HG02870 (cell line): ENCODE data around the gene IGBP1.
"Not testable (repeated sequence)": the region's sequence is repeated elsewhere in the genome, so short reads cannot be mapped to it uniquely, and the experiment has no call there.

ENCODE experiments used
- ATAC-seq: cut with Tn5 transposase; IDR thresholded peaks from one replicate; pipeline ENCODE4 v1.9.1; 2021; ENCODE audit warnings: mild to moderate bottlenecking, moderate library complexity; ENCODE audit not compliant: unreplicated experiment

Gene IGBP1

DNA sequence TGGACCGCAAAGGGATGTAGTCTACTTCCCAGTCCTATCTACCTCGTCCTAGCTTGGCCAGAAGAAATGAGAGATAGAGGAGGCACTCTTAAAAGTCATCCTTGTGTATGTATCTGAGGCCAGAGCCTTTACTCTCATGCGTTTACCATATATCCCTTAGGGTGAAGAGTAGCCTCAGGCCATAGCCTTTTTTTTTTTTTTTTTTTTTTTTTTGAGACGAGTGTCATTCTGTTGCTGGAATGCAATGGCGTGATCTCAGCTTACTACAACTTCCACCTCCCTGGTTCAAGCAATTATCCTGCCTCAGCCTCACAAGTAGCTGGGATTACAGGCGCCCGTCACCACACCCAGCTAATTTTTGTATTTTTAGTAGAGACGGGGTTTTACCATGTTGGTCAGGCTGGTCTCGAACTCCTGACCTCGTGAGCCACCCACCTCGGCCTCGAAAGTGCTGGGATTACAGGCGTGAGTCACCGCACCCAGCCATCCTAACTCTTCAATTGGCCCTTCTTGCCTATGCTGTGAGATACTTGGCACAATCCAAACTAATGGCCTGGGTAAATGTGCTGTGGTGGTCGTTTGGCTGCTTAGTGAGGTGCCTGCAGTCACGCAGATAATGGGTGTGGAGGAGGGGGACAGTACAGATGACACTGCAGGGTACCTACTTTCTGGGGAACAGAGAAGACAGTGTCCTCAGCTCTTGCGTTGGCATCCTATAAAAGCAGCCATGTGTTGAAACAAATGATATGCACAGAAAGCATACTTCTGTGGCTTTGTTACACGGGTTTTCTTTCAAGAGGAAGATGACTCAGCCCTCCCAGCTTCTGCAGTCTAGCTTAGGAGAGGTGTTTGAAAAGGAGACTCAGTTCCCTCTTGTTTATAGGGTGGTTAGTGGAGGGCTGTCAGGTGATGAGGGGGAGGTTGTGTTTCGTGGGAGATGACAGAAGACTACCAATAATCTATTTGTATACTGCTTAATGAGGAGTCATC, 33.6 kb downstream of the IGBP1 start:
- ATAC-seq = no peak

DNA sequence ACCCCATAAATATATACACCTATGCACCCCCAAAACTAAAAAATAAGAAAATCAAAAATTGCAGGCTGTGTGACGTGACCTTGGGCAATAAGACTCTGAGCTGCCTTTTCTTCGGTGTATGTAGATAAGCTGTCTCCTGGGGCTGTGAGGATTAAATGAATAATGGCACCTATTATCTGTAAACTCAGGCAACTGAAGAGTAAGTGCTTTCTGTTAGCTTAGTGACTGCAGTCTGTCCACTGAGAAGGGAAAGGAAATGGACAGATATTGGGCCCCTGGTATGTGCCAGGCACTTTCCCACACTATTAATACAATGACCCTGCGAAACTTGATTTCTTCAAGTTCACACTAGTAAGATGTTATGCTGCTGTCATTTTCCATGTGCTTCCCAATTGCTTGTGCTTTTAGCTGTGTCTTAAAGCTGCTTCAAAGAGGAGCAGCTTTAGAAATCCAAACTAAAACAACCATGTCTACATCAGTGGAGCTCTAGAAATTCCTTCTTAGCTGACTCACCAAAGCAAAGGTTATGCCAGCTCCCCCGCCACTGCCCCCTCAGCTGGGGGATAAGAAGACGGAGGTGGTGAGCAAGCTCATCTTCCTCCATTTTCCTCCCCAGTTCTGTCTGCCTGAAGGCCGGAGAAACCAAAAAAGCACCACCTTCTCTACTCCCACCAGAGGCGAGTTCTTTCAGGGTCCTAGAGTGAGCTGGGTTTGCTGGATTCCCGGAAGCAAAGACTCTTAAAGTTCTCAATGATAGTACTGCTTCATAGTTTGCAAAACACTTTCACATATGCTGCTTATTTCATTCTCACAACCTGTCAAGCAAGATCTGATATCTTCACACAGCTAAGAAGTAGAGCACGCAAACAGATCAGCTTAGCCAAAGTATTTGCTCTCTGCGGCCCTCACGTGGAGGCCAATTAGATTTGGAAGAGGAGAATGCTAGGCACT, 35.3 kb downstream of the IGBP1 start:
- no peak for ATAC-seq

DNA sequence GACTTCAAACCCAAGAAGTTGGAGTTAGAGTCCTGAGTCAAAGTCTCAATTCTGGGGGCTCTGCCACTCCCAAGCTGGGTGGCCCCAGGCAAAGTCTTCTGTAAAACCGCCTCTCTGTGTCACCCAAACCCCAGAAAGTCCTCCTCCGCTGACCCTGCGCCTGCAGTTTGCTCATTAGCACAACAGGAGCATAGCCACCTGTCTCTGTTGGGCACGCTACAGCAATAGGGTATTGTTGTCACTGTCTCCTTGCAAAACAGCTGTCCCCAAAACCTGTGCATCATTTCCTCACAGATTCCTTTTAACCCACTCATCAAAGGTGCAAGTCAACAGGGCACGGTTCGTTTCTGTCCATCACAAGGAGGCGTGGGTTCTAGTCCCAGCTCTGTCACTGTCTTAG, 36.0 kb downstream of the IGBP1 start:
- ATAC-seq = no peak

DNA sequence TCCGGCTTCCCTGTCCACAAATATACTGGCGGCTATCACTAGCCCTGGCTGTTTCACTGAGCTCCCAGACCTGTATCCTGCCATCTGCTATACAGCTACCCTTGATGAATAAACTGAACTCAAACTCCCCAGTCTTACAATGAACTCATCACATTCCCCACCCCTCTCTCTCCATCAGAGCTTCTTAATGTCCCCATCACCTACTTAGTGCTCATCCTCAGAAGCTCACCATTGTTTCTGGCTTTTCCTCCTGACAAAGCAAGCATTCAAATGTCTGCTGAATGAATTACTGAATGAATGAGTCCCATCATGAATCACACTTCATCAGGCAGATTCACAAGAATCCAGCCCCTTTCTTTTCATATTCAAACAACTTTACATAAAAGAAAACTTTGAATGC, 38.4 kb downstream of the IGBP1 start:
- no peak for ATAC-seq

DNA sequence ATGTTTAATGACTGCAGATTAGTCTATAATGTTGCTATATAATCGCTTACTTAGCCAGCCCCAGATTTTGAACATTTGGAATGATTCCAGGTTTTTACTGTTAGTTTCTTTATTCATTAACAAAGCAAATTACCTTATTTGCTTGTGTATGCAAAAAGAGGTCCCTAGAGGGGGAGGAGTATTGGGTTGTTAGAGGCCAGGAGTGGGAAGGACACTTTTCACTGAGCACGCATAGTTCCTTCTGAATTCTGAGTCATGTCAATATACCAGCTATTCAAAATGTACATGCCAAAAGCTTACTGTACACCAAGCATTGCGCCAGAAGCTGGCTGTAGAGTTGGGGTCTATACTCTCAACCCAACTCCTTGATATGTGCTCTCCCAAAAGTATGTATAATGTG, 39.0 kb downstream of the IGBP1 start:
- no peak for ATAC-seq

DNA sequence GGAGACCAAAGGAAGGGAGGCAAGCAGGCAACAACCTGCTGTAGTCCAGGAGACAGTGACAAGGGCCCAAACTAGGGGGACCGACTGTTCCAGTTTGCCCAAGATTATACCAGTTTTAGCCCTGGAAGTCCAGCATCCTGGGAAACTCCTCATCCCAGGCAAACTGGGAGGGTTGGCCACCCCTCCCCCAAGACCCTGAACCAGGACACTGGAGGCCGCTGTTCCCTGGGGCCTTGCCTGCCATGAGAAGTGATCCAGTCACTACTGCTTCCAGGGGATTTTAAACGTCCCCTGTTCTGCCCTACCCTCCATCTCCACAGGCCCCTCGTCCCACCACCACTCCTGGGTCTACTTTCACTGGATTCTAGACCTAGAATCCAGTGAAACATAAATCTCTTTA, 39.7 kb downstream of the IGBP1 start:
- ATAC-seq = no peak

DNA sequence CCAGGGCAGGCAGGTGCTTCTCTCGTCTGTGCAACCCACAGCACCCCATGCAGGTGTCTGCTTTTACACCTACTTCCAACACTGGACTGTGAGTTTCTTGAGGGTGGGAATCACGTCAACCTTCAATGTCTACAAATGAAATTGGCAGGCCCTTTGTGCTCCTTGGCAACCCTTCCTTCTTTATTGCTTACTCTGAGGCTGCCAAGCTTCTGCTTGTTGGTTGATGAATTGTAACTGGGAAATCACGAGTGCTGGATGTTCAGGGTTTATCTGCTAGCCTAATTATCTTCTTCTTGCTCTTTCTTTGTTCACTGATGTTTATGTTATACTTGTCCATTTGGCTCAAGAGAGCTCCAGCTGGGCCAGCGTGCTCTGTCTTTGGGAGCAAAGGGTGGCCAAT, 41.5 kb downstream of the IGBP1 start:
- no peak for ATAC-seq

DNA sequence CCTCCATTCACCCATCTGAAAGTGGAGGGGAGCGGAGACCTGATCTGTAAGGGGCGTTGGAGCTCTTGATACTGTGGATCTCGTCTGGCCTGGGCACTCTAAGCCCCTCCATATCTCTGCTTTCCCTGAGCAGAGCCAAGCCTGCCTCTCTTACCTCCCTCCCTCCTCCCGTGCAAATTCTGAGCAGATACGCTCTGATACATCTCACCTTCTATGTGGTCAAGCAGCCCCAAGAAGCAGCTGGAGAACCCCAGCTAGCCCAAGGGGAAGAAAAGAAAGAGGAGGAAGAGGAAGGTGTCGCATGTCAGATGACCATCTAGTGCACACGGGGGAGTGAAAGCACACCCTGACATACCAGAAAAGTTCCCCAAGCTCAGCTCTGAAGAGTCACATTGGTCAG, 42.1 kb downstream of the IGBP1 start:
- no peak for ATAC-seq

DNA sequence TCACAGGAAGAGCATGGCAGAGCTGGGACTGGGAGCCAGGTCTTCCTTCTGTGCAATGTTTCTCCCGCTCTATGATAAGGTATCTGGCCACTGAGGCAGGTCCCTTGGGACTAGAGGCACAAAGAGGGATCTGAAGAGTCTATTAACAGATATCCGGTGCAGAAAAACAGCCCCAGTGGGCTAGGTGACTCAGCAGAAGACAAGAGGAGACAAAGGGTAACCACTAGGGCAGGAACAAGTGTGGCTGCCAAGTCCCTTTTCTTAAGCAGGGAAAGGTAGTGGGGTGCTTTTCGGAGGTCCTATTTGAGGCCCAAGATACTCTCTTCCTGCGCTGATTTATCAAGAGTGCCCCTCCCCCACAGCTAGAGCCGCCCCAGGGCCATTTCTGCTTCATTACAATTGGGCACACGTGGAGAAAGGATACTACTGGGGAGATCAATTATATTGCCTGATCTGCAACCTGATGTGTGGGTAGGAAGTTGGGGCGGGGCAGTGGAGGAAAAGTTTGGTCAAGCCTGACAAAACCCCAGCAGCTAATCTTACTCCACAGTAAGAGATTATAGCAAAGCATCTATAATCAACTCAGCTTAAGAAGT, 43.8 kb downstream of the IGBP1 start, which contains the start of gene DGAT2L6:
TSS of gene DGAT2L6 (plus strand) at position 546 of the 596 bp plus-strand sequence. CDS start 100 bp downstream, outside the sequence.
- no peak for ATAC-seq

DNA sequence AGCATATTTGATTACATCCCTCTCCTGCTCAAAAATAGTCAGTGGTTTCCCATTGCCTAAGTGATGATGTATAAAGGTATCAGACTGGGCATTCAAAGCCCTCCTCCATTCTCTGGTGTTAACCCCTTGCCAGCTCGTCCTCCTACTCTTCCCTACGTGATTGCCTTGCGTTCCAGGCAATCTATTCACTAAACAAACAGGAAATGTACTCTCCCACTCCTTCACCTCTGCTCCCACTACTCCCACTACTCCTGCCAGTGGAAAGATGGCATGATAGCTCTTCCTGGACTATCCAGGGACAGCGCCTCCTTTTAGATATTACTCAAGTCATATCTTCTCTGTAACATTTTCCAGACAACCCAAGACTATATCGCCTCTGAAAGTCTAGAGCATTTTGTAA, 49.8 kb downstream of the IGBP1 start:
- no peak for ATAC-seq

DNA sequence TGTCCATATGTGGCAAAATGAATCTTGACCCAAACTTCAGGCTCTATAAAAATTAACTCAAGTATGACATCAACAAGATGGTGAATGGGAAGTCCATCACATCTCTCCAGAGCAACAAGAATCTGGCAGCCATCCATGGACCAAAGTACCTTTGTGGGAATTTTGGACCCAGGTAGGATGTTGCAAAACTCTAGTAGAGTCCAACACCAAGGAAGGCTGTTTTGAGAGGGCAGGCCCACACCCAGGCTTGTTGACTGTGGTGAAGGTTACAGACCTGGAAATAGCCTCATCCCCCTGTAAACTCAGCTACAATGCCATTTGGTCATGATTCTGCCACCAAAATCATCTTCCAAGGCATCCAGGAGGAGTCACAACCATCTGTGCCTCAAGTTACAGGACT, 57.0 kb downstream of the IGBP1 start:
- no peak for ATAC-seq

DNA sequence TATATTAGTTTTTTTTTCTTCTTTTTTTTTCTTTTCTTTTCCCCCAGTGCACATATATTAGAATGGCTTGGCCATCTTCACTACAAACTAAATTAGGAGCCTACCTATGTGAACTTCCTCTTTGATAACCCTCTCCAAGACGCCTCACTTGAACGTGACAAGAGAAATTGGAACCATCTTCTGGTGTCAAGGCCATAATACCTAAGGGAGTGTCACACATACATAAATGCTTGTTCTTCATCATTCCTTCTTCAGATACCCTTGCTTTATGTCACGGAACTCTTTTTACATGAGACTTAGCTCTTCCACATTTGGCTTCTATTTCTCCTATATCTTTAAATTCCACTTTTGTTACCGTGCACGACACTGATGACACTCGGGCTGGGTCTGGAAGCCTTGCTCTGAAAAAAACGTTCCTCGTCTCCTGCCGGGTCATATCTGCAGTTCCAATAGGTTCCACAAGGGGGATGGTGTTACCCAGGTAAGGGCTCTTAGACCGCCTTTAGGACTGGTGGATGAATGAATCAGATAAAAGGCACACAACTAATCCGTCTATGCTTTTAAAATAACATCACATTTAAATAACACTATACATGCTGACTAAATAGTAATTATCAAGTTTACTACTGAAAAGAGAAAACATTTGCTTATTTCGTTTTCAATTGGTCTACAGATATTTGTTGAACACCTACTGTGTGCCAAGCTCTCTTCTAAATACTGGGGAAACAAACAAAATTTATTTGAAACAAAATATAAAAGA, 63.9 kb downstream of the IGBP1 start:
- peak; percentile 54 for ATAC-seq

DNA sequence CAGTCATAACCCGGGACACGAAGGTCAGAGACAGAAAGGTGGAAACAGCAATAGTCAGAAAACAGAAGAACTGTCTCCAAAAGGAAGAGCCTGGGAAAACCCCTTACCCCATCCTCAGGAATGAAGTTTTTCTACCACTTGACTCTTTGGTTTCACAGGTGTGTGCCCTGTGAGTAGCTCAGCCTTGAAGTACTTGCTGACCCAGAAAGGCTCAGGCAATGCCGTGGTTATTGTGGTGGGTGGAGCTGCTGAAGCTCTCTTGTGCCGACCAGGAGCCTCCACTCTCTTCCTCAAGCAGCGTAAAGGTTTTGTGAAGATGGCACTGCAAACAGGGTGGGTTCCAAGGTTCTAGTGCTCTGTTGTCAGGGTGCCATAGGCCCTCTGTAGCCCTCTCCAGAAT, 68.5 kb downstream of the IGBP1 start:
- ATAC-seq = no peak

DNA sequence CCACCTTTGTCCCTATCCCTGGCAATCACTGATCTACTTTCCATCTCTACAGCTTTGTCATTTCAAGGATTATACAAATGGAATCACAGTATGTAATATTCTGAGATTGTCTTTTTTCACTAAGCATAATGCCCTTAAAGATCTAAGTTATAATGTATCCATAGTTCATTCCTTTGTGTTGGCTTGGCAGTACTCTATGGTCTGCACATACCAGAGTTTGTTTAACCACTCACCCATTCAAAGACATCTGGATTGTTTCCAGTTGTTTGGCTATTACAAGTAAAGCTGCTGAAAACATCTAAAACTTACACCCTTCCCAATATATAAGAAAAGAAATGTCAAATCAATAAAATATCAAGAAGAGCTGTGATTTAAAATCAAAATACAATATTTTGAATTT, 75.2 kb downstream of the IGBP1 start:
- ATAC-seq = no peak

DNA sequence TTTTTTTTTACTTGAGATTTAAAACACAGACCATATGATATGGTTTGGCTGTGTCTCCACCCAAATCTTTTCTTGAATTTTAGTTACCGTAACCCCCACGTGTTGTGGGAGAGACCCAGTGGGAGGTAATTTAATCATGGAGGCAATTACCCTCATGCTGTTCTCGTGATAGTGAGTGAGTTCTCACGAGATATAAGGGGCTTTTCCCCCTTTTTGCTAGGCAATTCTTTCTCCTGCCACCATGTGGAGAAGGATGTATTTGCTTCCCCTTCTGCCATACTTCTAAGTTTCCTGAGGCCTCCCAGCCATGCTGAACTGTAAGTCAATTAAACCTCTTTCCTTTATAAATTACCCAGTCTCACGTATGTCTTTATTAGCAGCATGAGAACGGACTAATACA, 76.3 kb downstream of the IGBP1 start:
- ATAC-seq = not testable (repeated sequence)
